A549 treated with ZK216348 at 1 μM for 4 hours (cell line): Measurements from ENCODE around the gene GABRE. TPM values are rescaled to one million over a fixed set of nuclear protein-coding genes. Genes with fewer than 3 reads are reported as not detected.

Experiments used
- total RNA-seq: library from RNA; stranded (reverse); fragments of 200-300 nt; extraction: Qiagen RNA extraction; gene quantifications from 5 replicates; pipeline ENCODE4 v1.2.3, GENCODE V29; 2022; ENCODE audit warnings: low read depth

Gene GABRE
- total RNA-seq: 17.6 to 27.2 TPM (median 24.6 TPM) in 5 replicates

GRCh38 chrX:151974336-151975227 lies at the start of gene GABRE:
Gene GABRE, minus strand, starts transcription at chrX:151974676. Its CDS starts 51 bp downstream, at chrX:151974625.

GRCh38 chrX:151912780-151913179 lies 61.7 kb downstream of the GABRE start, which contains the start of gene MAGEA4:
Gene MAGEA4, plus strand, starts transcription at chrX:151912889. Its CDS starts 10,776 bp downstream, at chrX:151923665.

Other genes with a start within 250 kb of the GABRE start
- gene CNGA2, start 239.9 kb downstream of the GABRE start, total RNA-seq: not detected in 5 replicates
- gene MAGEA4, start 61.8 kb downstream of the GABRE start, total RNA-seq: not detected in 5 replicates
- not detected in 5 replicates for gene MAGEA10, start 163.9 kb upstream of the GABRE start, total RNA-seq